ENCODE results near the gene AKT3.

The AKT3 gene

GRCh38 chr1:243562473-243562872 is 287.6 kb downstream of the AKT3 start:
- no peak overlapping the region for H3K4me3 ChIP-seq (ENCODE audit: low read depth, low read length)
- no peak for DNase-seq (ENCODE audit: low read depth)
- TF ChIP-seq CTCF (IDR thresholded peaks at IDR 0.05; ENCODE audit: insufficient read depth, low read depth, low read length, missing control alignments): no peak

- DNase-seq (ENCODE audit: low read depth): no peak
- no peak overlapping the region for H3K4me3 ChIP-seq (ENCODE audit: low read depth, low read length)
- TF ChIP-seq CTCF (IDR thresholded peaks at IDR 0.05; ENCODE audit: insufficient read depth, low read depth, low read length, missing control alignments): no peak
Measured at GRCh38 chr1:243561588-243562319, 288.3 kb downstream of the AKT3 start.

- TF ChIP-seq CTCF (IDR thresholded peaks at IDR 0.05; ENCODE audit: insufficient read depth, low read depth, low read length, missing control alignments): no peak
- no peak overlapping the region for H3K4me3 ChIP-seq (ENCODE audit: low read depth, low read length)
- no peak for DNase-seq (ENCODE audit: low read depth)
Measured at GRCh38 chr1:243559575-243560162, 290.4 kb downstream of the AKT3 start.

GRCh38 chr1:243558576-243558975 is 291.5 kb downstream of the AKT3 start:
- no peak for TF ChIP-seq CTCF (IDR thresholded peaks at IDR 0.05; ENCODE audit: insufficient read depth, low read depth, low read length, missing control alignments)
- H3K4me3 ChIP-seq (ENCODE audit: low read depth, low read length): no peak overlapping the region
- DNase-seq (ENCODE audit: low read depth): no peak

- no peak overlapping the region for H3K4me3 ChIP-seq (ENCODE audit: low read depth, low read length)
- no peak for TF ChIP-seq CTCF (IDR thresholded peaks at IDR 0.05; ENCODE audit: insufficient read depth, low read depth, low read length, missing control alignments)
- DNase-seq (ENCODE audit: low read depth): no peak
Measured at GRCh38 chr1:243557866-243558265, 292.2 kb downstream of the AKT3 start.

- H3K4me3 ChIP-seq (ENCODE audit: low read depth, low read length): no peak overlapping the region
- TF ChIP-seq CTCF (IDR thresholded peaks at IDR 0.05; ENCODE audit: insufficient read depth, low read depth, low read length, missing control alignments): no peak
- DNase-seq (ENCODE audit: low read depth): no peak
Measured at GRCh38 chr1:243554686-243555085, 295.4 kb downstream of the AKT3 start.

GRCh38 chr1:243553090-243553489 is 297.0 kb downstream of the AKT3 start:
- H3K4me3 ChIP-seq (ENCODE audit: low read depth, low read length): no peak overlapping the region
- no peak for TF ChIP-seq CTCF (IDR thresholded peaks at IDR 0.05; ENCODE audit: insufficient read depth, low read depth, low read length, missing control alignments)
- no peak for DNase-seq (ENCODE audit: low read depth)
